Activated CD4-positive, alpha-beta T cell treated with anti-CD3 and anti-CD28 coated beads for 36 hours (primary cell): ENCODE measurements around the gene PIGR. TPM values are rescaled to one million over a fixed set of nuclear protein-coding genes. Genes with fewer than 3 reads are reported as not detected.

Experiments used
- ATAC-seq: fragments of 200-7000 bp; cut with Tn5 transposase; one replicate; pipeline ENCODE4 v1.10.0; 2021; ENCODE audit warnings: mild to moderate bottlenecking, moderate library complexity
- CTCF ChIA-PET: fragments of 350-600 bp; sonication (Branson Sonifier 250); formaldehyde crosslinking; loops from one replicate; lab custom pipeline; 2021; ENCODE audit warnings: antibody characterized with exemption; lab: Charles Lee
- POLR2A ChIA-PET: fragments of 350-600 bp; sonication (Branson Sonifier 250); formaldehyde crosslinking; loops from one replicate; lab custom pipeline; 2021; ENCODE audit warnings: antibody characterized with exemption, inconsistent platforms; lab: Charles Lee
- DNase-seq: peaks from one replicate; pipeline ENCODE4 v3.0.0-alpha.2; 2020
- H3K27ac Mint-ChIP-seq: one replicate; pipeline ENCODE4 v1.8.0; 2021; ENCODE audit warnings: mixed read lengths
- H3K27me3 Mint-ChIP-seq: one replicate; pipeline ENCODE4 v1.8.0; 2021; ENCODE audit warnings: mixed read lengths
- H3K36me3 Mint-ChIP-seq: one replicate; pipeline ENCODE4 v1.8.0; 2021; ENCODE audit warnings: low read depth, mixed read lengths
- H3K4me1 Mint-ChIP-seq: one replicate; pipeline ENCODE4 v1.8.0; 2021; ENCODE audit warnings: mixed read lengths
- H3K4me3 Mint-ChIP-seq: one replicate; pipeline ENCODE4 v1.8.0; 2021; ENCODE audit warnings: mild to moderate bottlenecking, moderate library complexity, mixed read lengths
- H3K9me3 Mint-ChIP-seq: one replicate; pipeline ENCODE4 v1.8.0; 2021; ENCODE audit warnings: low read depth, mixed read lengths
- intact Hi-C, 2 experiments: fragments of 100-400 bp; cut with DNase I in 1 of 2; cut with micrococcal nuclease in 1 of 2; formaldehyde crosslinking; loops; one replicate each; pipeline versions ENCODE4 v1.14.2 to v1.15.1; 2022 to 2024; cut with DNase I, micrococcal nuclease
- total RNA-seq, 2 experiments: library from RNA; stranded (reverse); gene quantifications; one replicate each; pipeline ENCODE4 v1.2.3, GENCODE V29; 2021

The PIGR gene
- total RNA-seq, 2 experiments from 2014 or later, result 0.07 to 0.54 TPM

GRCh38 chr1:206901944-206902343 lies 44.3 kb downstream of the PIGR start:
- Mint-ChIP-seq H3K27ac (no peak overlapping the region), H3K4me1 (peaks cover 89% of the 10 kb centered on the region)
- POLR2A ChIA-PET, result no interaction called here

DNA sequence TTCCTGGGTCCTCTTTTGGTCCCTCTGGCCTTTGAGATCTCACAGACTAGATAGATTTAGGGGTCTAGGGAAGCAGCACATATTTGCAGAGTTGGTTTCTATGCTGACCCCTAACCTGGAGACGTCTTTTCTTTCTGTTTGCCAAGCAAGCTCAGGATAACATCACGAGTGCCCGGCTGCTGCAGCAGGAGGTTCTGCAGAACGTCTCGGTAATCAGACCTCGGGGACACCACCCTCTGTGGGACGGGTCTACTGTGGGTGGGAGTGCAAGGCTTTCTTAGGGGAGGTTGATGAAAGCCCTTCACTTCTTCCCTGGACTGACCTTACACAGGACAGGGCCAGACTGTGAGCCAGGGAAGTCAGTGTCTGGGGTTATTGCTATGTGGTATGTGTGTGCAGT lies 46.1 kb downstream of the PIGR start:
- Mint-ChIP-seq H3K27me3 (no peaks in the 10 kb centered on the region), H3K4me1 (peaks cover 90% of the 10 kb centered on the region), H3K36me3 (peaks cover 42% of the 10 kb centered on the region), H3K9me3 (no peaks in the 10 kb centered on the region), H3K4me3 (no peak overlapping the region), H3K27ac (peak overlapping the region; percentile 17)
- intact Hi-C loops, result no loop called here
- DNase-seq (no peak), ATAC-seq (no peak)
- POLR2A ChIA-PET, result no interaction called here
- CTCF ChIA-PET, result interaction anchor here (0.6 to 5.2 kb wide), 5 partner anchors 10 to 91 kb away, joined by 3 to 30 read pairs (median 9); partner anchors contain the start of gene IL20

More at GRCh38 chr1:206901944-206902343, 44.3 kb downstream of the PIGR start:
- Mint-ChIP-seq H3K27me3 (no peaks in the 10 kb centered on the region), H3K36me3 (peaks cover 48% of the 10 kb centered on the region), H3K4me3 (no peak overlapping the region), H3K9me3 (no peaks in the 10 kb centered on the region)
- DNase-seq, result no peak
- CTCF ChIA-PET, result interaction anchor here (1.4 to 5.2 kb wide), 2 partner anchors 10 to 31 kb away, joined by 4 to 30 read pairs; no protein-coding TSS in a partner anchor
- ATAC-seq, result no peak
- intact Hi-C loops, result no loop called here

- DNase-seq (no peak), ATAC-seq (no peak)
- intact Hi-C loops, result no loop called here
- no peak overlapping the region for H3K27ac Mint-ChIP-seq
- H3K27me3 Mint-ChIP-seq, result no peaks in the 10 kb centered on the region
- ChIA-PET CTCF (interaction anchor here (0.7 to 5.2 kb wide), 4 partner anchors 10 to 34 kb away, joined by 3 to 30 read pairs (median 9); partner anchors contain the start of gene IL20), POLR2A (no interaction called here)
- H3K36me3 Mint-ChIP-seq, result peaks cover 37% of the 10 kb centered on the region
- H3K9me3 Mint-ChIP-seq, result no peaks in the 10 kb centered on the region
- H3K4me3 Mint-ChIP-seq, result no peak overlapping the region
- H3K4me1 Mint-ChIP-seq, result peaks cover 89% of the 10 kb centered on the region
Observed at GRCh38 chr1:206899717-206900116, 46.5 kb downstream of the PIGR start.

DNA sequence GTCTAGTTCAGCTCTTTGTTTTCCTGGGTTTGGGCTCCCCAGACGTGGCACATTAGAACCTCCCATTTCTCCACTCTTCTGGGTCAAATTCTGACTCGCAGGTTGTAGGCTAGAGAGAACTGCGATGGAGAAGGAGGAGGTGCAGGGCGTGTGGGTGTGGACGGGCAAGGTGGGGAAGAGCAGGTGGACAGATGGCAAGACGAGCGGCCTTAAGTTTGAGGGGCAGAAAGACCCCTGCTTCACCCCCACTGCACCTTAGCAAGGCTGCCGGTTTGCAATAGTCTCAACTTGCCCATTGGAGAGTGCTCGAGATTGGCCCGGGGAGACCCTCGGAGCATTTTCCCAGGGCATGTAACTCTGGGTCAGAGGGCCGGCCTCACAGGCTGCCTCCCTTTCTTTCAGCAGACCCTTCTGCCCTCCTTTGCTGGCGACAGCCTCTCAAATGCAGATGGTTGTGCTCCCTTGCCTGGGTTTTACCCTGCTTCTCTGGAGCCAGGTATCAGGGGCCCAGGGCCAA lies 47.3 kb downstream of the PIGR start:
- H3K36me3 Mint-ChIP-seq, result peaks cover 30% of the 10 kb centered on the region
- CTCF ChIA-PET, result interaction anchor here (0.6 to 5.2 kb wide), 2 partner anchors 13 to 165 kb away, joined by 4 to 30 read pairs; no protein-coding TSS in a partner anchor

DNA sequence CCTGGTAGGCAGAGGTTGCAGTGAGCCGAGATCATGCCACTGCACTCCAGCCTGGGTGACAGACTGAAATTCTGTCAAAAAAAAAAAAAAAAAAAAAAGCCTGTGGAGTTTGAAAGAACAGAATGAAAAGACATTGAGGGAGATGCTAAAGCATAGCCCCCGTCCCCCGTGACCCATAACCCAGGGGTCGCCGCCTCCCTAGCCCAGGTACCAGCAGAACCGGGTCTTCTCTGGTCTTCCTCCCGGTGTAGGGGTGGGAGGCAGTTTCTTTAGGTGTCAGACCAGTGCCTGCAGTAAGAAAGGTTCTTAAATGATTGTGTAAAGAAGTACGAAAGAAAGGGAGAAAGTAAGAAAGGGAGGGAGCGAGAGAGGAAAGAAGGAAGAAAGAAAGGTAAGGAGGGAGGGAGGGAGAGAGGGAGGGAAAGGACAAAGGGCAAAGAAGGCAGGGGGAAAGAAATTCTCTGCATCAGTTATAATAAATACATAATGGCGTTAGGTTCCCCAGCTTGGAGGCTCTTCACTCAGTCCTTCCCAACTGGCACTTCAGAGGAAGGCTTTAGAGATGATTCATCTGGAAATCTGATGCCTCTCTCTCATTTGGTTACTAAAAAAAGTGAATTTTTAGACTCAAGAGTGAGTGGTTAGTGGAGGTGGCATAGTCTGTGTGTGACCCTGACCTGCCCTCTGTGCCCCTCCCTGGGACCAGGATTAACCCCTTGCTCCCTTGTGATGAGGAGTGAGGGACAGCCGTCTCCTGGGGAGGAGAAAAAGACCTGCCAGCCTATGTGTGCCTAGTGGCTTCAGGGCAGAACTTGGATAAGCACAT lies 48.0 kb downstream of the PIGR start:
- H3K27me3 Mint-ChIP-seq, result no peaks in the 10 kb centered on the region
- ChIA-PET CTCF (interaction anchor here (0.6 to 3.9 kb wide), 7 partner anchors 10 to 164 kb away, joined by 3 to 25 read pairs (median 8); partner anchors contain the start of gene IL20), POLR2A (interaction anchor here (0.5 to 1.7 kb wide), 3 partner anchors 7 to 23 kb away, joined by 3 to 8 read pairs (median 4); partner anchors contain the start of gene FCMR)
- H3K36me3 Mint-ChIP-seq, result peaks cover 23% of the 10 kb centered on the region
- no peaks in the 10 kb centered on the region for H3K9me3 Mint-ChIP-seq
- H3K4me3 Mint-ChIP-seq, result peak overlapping the region; percentile 76
- ATAC-seq (no peak), DNase-seq (no peak)
- intact Hi-C loops, result no loop called here
- peaks cover 86% of the 10 kb centered on the region for H3K4me1 Mint-ChIP-seq
- peak overlapping the region; percentile 94 for H3K27ac Mint-ChIP-seq

More for the DNA sequence above, 47.3 kb downstream of the PIGR start:
- peaks cover 88% of the 10 kb centered on the region for H3K4me1 Mint-ChIP-seq
- H3K4me3 Mint-ChIP-seq, result peak overlapping the region; percentile 76
- H3K27ac Mint-ChIP-seq, result peak overlapping the region; percentile 94
- no peaks in the 10 kb centered on the region for H3K9me3 Mint-ChIP-seq
- DNase-seq (no peak), ATAC-seq (no peak)
- no peaks in the 10 kb centered on the region for H3K27me3 Mint-ChIP-seq
- intact Hi-C loops, result no loop called here
- POLR2A ChIA-PET, result interaction anchor here (0.5 kb wide), 1 partner anchor 19 kb away, joined by 3 read pairs; no protein-coding TSS in a partner anchor

DNA sequence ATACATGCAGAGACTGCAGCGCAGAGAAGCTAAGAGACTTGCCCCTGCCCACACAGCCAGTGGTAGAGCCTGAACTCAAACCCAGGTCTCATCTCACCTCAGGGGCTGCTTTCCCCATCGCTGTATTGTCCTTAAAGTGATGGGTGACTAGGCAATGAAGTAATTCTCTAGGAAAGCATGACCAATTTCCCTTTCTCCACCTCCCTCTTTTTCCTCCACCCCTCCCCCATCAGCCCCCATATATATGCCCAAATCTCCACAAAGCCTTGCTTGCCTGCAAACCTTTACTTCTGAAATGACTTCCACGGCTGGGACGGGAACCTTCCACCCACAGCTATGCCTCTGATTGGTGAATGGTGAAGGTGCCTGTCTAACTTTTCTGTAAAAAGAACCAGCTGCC lies 49.1 kb downstream of the PIGR start, which contains the start of gene IL24:
Gene IL24 (plus strand): TSS at position 269 of the 400 bp plus-strand sequence. CDS start 390 bp downstream, outside the sequence.
- ChIA-PET CTCF (interaction anchor here (0.6 to 3.9 kb wide), 13 partner anchors 9 to 209 kb away, joined by 3 to 25 read pairs (median 5); partner anchors contain the start of gene IL20), POLR2A (interaction anchor here (1.1 to 1.7 kb wide), 4 partner anchors 8 to 24 kb away, joined by 3 to 8 read pairs (median 4); partner anchors contain the start of gene FCMR)
- Mint-ChIP-seq H3K9me3 (no peaks in the 10 kb centered on the region), H3K4me3 (peak within 1 kb of the TSS; percentile 76), H3K27ac (peak within 1 kb of the TSS; percentile 94), H3K27me3 (no peaks in the 10 kb centered on the region), H3K4me1 (peaks cover 86% of the 10 kb centered on the region), H3K36me3 (peaks cover 12% of the 10 kb centered on the region)
- peak; percentile 93 for ATAC-seq
- peak; percentile 88 for DNase-seq
- intact Hi-C loops, result loop anchor here (1.0 to 2.0 kb wide), 4 partner anchors 8 to 427 kb away; partner anchors contain the start of gene IKBKE (in 1 of the 2)

GRCh38 chr1:206896261-206896660 lies 50.0 kb downstream of the PIGR start:
- ATAC-seq, result no peak
- H3K4me1 Mint-ChIP-seq, result peaks cover 88% of the 10 kb centered on the region
- DNase-seq, result no peak
- H3K36me3 Mint-ChIP-seq, result peaks cover 11% of the 10 kb centered on the region
- peak overlapping the region; percentile 94 for H3K27ac Mint-ChIP-seq
- POLR2A ChIA-PET, result interaction anchor here (0.6 to 1.7 kb wide), 4 partner anchors 9 to 25 kb away, joined by 3 to 5 read pairs (median 4); partner anchors contain the start of gene FCMR
- no peaks in the 10 kb centered on the region for H3K9me3 Mint-ChIP-seq
- H3K27me3 Mint-ChIP-seq, result no peaks in the 10 kb centered on the region
- CTCF ChIA-PET, result interaction anchor here (0.6 to 3.9 kb wide), 9 partner anchors 9 to 182 kb away, joined by 3 to 25 read pairs (median 4); partner anchors contain the start of gene IL20
- H3K4me3 Mint-ChIP-seq, result no peak overlapping the region
- intact Hi-C loops, result loop anchor here in 1 of 2 experiments (2.0 kb wide), 1 partner anchor 15 kb away; no protein-coding TSS in a partner anchor

GRCh38 chr1:206895837-206896242 lies 50.4 kb downstream of the PIGR start:
- Mint-ChIP-seq H3K9me3 (no peaks in the 10 kb centered on the region), H3K4me1 (peaks cover 88% of the 10 kb centered on the region), H3K36me3 (peaks cover 11% of the 10 kb centered on the region), H3K4me3 (no peak overlapping the region), H3K27me3 (no peaks in the 10 kb centered on the region), H3K27ac (peak overlapping the region; percentile 49)
- ChIA-PET POLR2A (interaction anchor here (0.6 to 1.1 kb wide), 2 partner anchors 10 to 13 kb away, joined by 3 to 5 read pairs; no protein-coding TSS in a partner anchor), CTCF (interaction anchor here (0.7 to 3.9 kb wide), 12 partner anchors 9 to 183 kb away, joined by 3 to 25 read pairs (median 4); partner anchors contain the start of gene IL20)
- DNase-seq (no peak), ATAC-seq (no peak)
- intact Hi-C loops, result loop anchor here in 1 of 2 experiments (2.0 kb wide), 1 partner anchor 15 kb away; no protein-coding TSS in a partner anchor

DNA sequence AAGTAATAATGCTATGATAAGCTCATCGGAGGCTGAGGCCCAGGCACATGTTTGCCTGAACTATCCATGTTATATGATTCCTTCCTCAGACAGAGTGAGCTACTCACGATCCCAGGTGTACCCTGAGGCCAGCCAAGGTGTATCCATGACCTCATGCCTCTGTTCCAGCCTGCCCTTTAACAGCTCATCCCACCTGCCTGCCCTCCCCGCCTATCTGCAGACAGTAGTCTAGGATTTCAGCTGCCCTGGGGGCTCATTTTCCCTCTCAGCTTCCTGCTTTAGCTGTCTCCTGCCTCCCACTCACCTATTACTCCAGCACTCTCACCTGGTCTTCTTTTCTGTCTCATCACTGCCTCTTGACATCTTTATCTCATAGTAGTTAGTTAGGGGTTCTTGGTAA lies 50.9 kb downstream of the PIGR start:
- Mint-ChIP-seq H3K27ac (peak overlapping the region; percentile 49), H3K9me3 (no peaks in the 10 kb centered on the region), H3K4me1 (peaks cover 88% of the 10 kb centered on the region), H3K27me3 (no peaks in the 10 kb centered on the region), H3K36me3 (peaks cover 7% of the 10 kb centered on the region), H3K4me3 (no peak overlapping the region)
- DNase-seq (no peak), ATAC-seq (no peak)
- POLR2A ChIA-PET, result no interaction called here
- intact Hi-C loops, result no loop called here
- CTCF ChIA-PET, result interaction anchor here (0.6 to 3.9 kb wide), 12 partner anchors 9 to 298 kb away, joined by 3 to 25 read pairs (median 4); partner anchors contain the start of gene IL20

DNA sequence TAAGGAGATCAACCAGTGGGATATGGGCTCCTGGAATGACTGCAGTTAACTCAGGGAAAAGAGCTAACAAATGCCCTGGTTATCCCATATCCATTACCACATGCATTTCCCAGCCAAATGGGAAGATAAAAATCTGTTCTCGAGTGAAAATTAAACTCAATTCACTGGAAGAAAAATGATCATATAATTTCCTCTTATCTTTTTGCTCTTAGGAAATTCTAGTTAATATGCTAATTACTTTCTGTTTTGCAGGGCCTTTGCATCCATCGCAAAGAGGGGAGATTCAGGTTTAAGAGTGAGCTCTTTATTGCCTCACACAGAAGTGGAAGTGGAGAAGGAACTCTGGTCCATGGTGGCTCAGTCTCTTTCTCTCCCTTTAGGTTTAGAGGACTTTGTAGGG lies 52.9 kb downstream of the PIGR start:
- Mint-ChIP-seq H3K27me3 (no peaks in the 10 kb centered on the region), H3K36me3 (peaks cover 1% of the 10 kb centered on the region), H3K27ac (peak overlapping the region; percentile 9), H3K9me3 (no peaks in the 10 kb centered on the region), H3K4me1 (peaks cover 90% of the 10 kb centered on the region), H3K4me3 (no peak overlapping the region)
- ChIA-PET POLR2A (no interaction called here), CTCF (interaction anchor here (0.7 to 1.9 kb wide), 8 partner anchors 13 to 166 kb away, joined by 3 to 6 read pairs (median 4); no protein-coding TSS in a partner anchor)
- intact Hi-C loops, result no loop called here
- ATAC-seq (no peak), DNase-seq (no peak)
